KMS-11 (cell line): ENCODE results near the gene PHPT1.

ENCODE experiments used
- H2AFZ ChIP-seq: fragments of 200-600 bp; sonication (generic); 2 replicates; pipeline ENCODE4 v1.6.1; 2016; ENCODE audit warnings: antibody characterized with exemption, mixed run types, low read depth
- H3K27ac ChIP-seq: fragments of 200-600 bp; sonication (generic); 2 replicates; pipeline ENCODE4 v1.6.1; 2016; ENCODE audit warnings: mild to moderate bottlenecking, mixed run types
- H3K27me3 ChIP-seq: fragments of 200-600 bp; sonication (generic); 2 replicates; pipeline ENCODE4 v1.6.1; 2017; ENCODE audit warnings: mild to moderate bottlenecking, low read depth, mixed run types, moderate library complexity; ENCODE audit not compliant: insufficient read depth
- H3K36me3 ChIP-seq: fragments of 200-600 bp; sonication (generic); 2 replicates; pipeline ENCODE4 v1.6.1; 2017; ENCODE audit warnings: mild to moderate bottlenecking, mixed run types; ENCODE audit not compliant: insufficient read depth
- H3K4me1 ChIP-seq: fragments of 200-600 bp; sonication (generic); 2 replicates; pipeline ENCODE4 v1.6.1; 2016; ENCODE audit warnings: mild to moderate bottlenecking, low read depth, mixed run types; ENCODE audit not compliant: poor library complexity, severe bottlenecking
- H3K4me2 ChIP-seq: fragments of 200-600 bp; sonication (generic); 2 replicates; pipeline ENCODE4 v1.7.0; 2016; ENCODE audit warnings: mild to moderate bottlenecking, mixed run types
- H3K4me3 ChIP-seq: fragments of 200-600 bp; sonication (generic); IDR thresholded peaks from 2 replicates; pipeline ENCODE4 v1.6.1; 2017; ENCODE audit warnings: low read depth, low read length, mixed read lengths; ENCODE audit not compliant: insufficient read depth
- H3K79me2 ChIP-seq: fragments of 200-600 bp; sonication (generic); 2 replicates; pipeline ENCODE4 v1.6.1; 2016; ENCODE audit warnings: low read depth, mixed run types; ENCODE audit not compliant: insufficient read depth
- H3K9ac ChIP-seq: fragments of 200-600 bp; sonication (generic); 2 replicates; pipeline ENCODE4 v1.6.1; 2016; ENCODE audit warnings: mild to moderate bottlenecking, mixed run types
- H4K20me1 ChIP-seq: fragments of 200-600 bp; sonication (generic); 2 replicates; pipeline ENCODE4 v1.6.1; 2016; ENCODE audit warnings: mild to moderate bottlenecking, mixed run types; ENCODE audit not compliant: insufficient read depth
- TF ChIP-seq, protein P1 (sequence below): fragments of 200-600 bp; sonication (generic); conservative IDR thresholded peaks from 2 replicates; pipeline ENCODE4 v1.6.1; 2017; ENCODE audit warnings: low read depth, mild to moderate bottlenecking, antibody characterized with exemption, low read length, moderate library complexity, mixed read lengths

The PHPT1 gene

GRCh38 chr9:136860933-136861873 is 12.0 kb downstream of the PHPT1 start:
- Histone ChIP-seq H3K27me3 (no peaks in the 10 kb centered on the region), H3K4me2 (no peak overlapping the region), H4K20me1 (no peaks in the 10 kb centered on the region), H3K36me3 (no peaks in the 10 kb centered on the region; the same call in 1 of the 2 replicates), H3K4me1 (peaks cover 13% of the 10 kb centered on the region), H3K4me3 (no peak overlapping the region), H3K9ac (no peak overlapping the region), H3K27ac (no peak overlapping the region), H3K79me2 (peaks cover 21% of the 10 kb centered on the region), H2AFZ (no peak overlapping the region)
- TF ChIP-seq, protein P1, sequence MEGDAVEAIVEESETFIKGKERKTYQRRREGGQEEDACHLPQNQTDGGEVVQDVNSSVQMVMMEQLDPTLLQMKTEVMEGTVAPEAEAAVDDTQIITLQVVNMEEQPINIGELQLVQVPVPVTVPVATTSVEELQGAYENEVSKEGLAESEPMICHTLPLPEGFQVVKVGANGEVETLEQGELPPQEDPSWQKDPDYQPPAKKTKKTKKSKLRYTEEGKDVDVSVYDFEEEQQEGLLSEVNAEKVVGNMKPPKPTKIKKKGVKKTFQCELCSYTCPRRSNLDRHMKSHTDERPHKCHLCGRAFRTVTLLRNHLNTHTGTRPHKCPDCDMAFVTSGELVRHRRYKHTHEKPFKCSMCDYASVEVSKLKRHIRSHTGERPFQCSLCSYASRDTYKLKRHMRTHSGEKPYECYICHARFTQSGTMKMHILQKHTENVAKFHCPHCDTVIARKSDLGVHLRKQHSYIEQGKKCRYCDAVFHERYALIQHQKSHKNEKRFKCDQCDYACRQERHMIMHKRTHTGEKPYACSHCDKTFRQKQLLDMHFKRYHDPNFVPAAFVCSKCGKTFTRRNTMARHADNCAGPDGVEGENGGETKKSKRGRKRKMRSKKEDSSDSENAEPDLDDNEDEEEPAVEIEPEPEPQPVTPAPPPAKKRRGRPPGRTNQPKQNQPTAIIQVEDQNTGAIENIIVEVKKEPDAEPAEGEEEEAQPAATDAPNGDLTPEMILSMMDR = no peak

GRCh38 chr9:136861874-136862457 is 12.8 kb downstream of the PHPT1 start:
- no peaks in the 10 kb centered on the region; the same call in 1 of the 2 replicates for H3K36me3 ChIP-seq
- no peaks in the 10 kb centered on the region for H4K20me1 ChIP-seq
- no peak overlapping the region for H3K4me2 ChIP-seq
- H3K4me3 ChIP-seq = no peak overlapping the region
- TF ChIP-seq, protein P1 = no peak
- no peak overlapping the region for H3K9ac ChIP-seq
- no peaks in the 10 kb centered on the region for H3K27me3 ChIP-seq
- peaks cover 21% of the 10 kb centered on the region for H3K79me2 ChIP-seq
- no peak overlapping the region for H3K27ac ChIP-seq
- no peak overlapping the region for H2AFZ ChIP-seq
- peaks cover 13% of the 10 kb centered on the region for H3K4me1 ChIP-seq

DNA sequence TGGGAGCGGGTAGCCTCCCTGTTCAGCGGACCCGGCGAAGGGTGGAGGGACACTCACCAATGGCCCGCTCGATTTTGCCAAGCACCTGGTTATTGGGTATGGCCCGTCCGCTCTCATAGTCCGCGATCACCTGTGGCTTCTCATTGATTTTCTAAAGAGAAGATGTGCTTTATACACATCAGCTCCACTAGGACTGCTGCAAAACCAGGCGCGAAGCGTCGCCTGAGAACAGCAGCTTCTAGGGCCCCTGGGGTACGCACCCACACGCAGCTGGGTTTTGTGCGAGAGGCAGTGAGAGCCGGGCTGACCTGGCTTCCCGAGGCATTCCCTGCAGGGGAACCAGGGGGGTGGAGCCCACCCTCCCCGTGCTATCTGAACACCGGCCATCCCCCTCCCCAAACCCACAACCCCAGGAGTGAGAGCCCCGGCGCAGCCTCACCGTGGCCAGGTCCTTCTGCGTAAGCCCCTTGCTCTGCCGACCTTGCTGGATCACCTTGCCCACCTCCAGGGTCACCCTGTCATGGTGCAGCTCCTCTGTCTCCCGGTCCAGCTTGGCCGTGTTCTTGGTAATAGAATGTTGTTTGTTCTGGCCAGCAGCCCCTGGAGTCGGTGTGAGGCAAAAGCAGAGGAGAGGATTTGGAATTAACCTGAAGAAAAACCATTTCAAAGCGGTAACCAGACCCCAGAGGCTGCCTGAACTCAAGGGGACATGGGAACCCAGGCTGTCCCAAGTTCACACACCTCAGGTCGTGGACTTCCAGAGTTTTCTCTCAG is 13.8 kb downstream of the PHPT1 start:
- no peak overlapping the region for H2AFZ ChIP-seq
- peaks cover 21% of the 10 kb centered on the region for H3K79me2 ChIP-seq
- TF ChIP-seq, protein P1 = no peak
- H3K4me2 ChIP-seq = no peak overlapping the region
- H4K20me1 ChIP-seq = no peaks in the 10 kb centered on the region
- no peak overlapping the region for H3K9ac ChIP-seq
- no peaks in the 10 kb centered on the region; the same call in 1 of the 2 replicates for H3K36me3 ChIP-seq
- no peak overlapping the region for H3K27ac ChIP-seq
- no peaks in the 10 kb centered on the region for H3K27me3 ChIP-seq
- H3K4me1 ChIP-seq = peaks cover 13% of the 10 kb centered on the region
- no peak overlapping the region for H3K4me3 ChIP-seq

DNA sequence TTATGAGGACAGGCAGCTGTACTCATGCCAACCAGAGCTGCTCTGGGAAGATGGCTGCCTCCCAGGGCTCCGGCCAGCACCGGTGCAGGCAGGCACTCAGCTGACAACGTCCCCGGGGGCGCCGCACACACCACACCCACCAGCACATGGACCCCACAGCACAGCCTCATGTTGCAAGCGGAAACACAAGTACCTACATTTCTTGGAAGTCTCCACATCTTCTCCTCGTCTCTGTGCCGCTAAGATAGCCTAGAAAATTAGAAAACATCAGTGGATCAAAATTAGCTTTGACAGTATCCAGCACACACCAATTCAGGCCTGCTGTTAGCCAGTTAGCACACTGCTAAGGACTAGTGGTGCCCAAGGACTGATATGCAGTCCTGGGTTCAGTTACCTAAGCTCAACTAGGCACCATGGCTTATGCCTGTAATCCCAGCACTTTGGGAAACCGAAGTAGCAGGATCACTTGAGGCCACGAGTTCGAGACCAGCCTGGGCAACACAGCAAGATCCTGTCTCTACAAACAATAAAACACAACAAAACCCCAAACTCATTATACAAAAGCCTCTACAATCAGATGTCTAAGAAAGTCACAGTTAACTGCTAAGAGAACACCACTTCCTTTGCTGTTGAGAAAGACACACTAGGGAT is 14.5 kb downstream of the PHPT1 start:
- H3K4me3 ChIP-seq = no peak overlapping the region
- no peaks in the 10 kb centered on the region; the same call in 1 of the 2 replicates for H3K36me3 ChIP-seq
- TF ChIP-seq, protein P1 = no peak
- H3K4me1 ChIP-seq = peaks cover 13% of the 10 kb centered on the region
- no peak overlapping the region for H2AFZ ChIP-seq
- H3K9ac ChIP-seq = no peak overlapping the region
- no peaks in the 10 kb centered on the region for H4K20me1 ChIP-seq
- H3K79me2 ChIP-seq = peaks cover 21% of the 10 kb centered on the region
- no peaks in the 10 kb centered on the region for H3K27me3 ChIP-seq
- H3K27ac ChIP-seq = no peak overlapping the region
- H3K4me2 ChIP-seq = no peak overlapping the region
